WTC11 (cell line): Measurements from ENCODE around the gene EPHB6.

Source experiments
- ETV6 ChIP-seq: sonication (generic); formaldehyde crosslinking; IDR thresholded peaks from 2 replicates; pipeline ENCODE4 v1.8.1; 2022; ENCODE audit warnings: mild to moderate bottlenecking, missing genetic modification reagents
- GABPB1 ChIP-seq: sonication (generic); formaldehyde crosslinking; IDR thresholded peaks from 2 replicates; pipeline ENCODE4 v1.8.1; 2023; ENCODE audit warnings: mild to moderate bottlenecking, missing genetic modification reagents
- IRF2 ChIP-seq: sonication (generic); formaldehyde crosslinking; IDR thresholded peaks from 2 replicates; pipeline ENCODE4 v1.8.0; 2022; ENCODE audit warnings: low read depth, missing genetic modification reagents, borderline replicate concordance
- NR2C2 ChIP-seq: sonication (generic); formaldehyde crosslinking; IDR thresholded peaks from 2 replicates; pipeline ENCODE4 v1.8.0; 2022; ENCODE audit warnings: mild to moderate bottlenecking, missing genetic modification reagents
- SMAD4 ChIP-seq: sonication (generic); formaldehyde crosslinking; IDR thresholded peaks from 2 replicates; pipeline ENCODE4 v1.8.0; 2022; ENCODE audit warnings: mild to moderate bottlenecking, missing genetic modification reagents
- TCF7 ChIP-seq: sonication (generic); formaldehyde crosslinking; IDR thresholded peaks from 2 replicates; pipeline ENCODE4 v1.8.0; 2022; ENCODE audit warnings: mild to moderate bottlenecking, low read depth, missing genetic modification reagents, moderate library complexity
- ZBTB21 ChIP-seq: sonication (generic); formaldehyde crosslinking; IDR thresholded peaks from 2 replicates; pipeline ENCODE4 v1.8.1; 2023; ENCODE audit warnings: mild to moderate bottlenecking, missing genetic modification reagents, borderline replicate concordance
- ZNF423 ChIP-seq: fragments of 250-450 bp; sonication (Bioruptor Pico); IDR thresholded peaks from 2 replicates; pipeline ENCODE4 v2.1.2; 2022; ENCODE audit warnings: mild to moderate bottlenecking, moderate library complexity
- TF ChIP-seq, protein P1 (sequence below): fragments of 200-600 bp; IDR thresholded peaks from 2 replicates; pipeline ENCODE4 v1.8.0; 2022; ENCODE audit warnings: antibody characterized with exemption
- TF ChIP-seq, protein P2 (sequence below): sonication (generic); formaldehyde crosslinking; IDR thresholded peaks from 2 replicates; pipeline ENCODE4 v1.8.0; 2022; ENCODE audit warnings: mild to moderate bottlenecking, missing genetic modification reagents
- TF ChIP-seq, protein P3 (sequence below): sonication (generic); formaldehyde crosslinking; IDR thresholded peaks from 2 replicates; pipeline ENCODE4 v1.8.0; 2022; ENCODE audit warnings: mild to moderate bottlenecking, missing genetic modification reagents
- TF ChIP-seq, protein P4 (sequence below): sonication (generic); formaldehyde crosslinking; IDR thresholded peaks from 2 replicates; pipeline ENCODE4 v1.8.1; 2023; ENCODE audit warnings: mild to moderate bottlenecking, moderate library complexity, missing genetic modification reagents

DNA sequence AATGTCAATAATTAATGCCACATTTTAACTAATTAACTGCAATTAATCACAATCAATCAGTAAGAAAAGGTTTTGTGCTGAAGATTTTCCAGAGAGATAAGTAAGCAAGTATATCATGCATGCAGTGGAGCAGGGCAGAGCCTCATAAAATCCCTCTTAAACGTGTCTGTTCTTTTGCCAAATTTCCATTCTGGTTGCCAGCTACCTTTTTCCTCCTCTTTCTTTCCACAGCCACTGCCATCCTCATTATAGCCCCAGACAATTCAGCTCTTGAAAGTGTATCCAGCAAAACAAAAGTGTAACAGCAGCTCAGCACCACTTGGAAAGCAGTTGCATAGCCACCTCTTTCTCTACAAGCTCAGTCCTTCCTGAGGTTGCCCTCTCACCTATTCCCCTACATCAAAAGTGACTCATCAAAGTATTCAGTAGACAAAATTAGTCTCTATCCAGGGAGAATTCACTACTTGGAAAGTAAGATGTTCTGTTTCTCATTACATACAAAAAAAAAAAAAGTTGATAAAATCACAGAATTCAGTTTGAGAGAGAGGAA is 26.9 kb upstream of the EPHB6 start:
- TF ChIP-seq, protein P1, sequence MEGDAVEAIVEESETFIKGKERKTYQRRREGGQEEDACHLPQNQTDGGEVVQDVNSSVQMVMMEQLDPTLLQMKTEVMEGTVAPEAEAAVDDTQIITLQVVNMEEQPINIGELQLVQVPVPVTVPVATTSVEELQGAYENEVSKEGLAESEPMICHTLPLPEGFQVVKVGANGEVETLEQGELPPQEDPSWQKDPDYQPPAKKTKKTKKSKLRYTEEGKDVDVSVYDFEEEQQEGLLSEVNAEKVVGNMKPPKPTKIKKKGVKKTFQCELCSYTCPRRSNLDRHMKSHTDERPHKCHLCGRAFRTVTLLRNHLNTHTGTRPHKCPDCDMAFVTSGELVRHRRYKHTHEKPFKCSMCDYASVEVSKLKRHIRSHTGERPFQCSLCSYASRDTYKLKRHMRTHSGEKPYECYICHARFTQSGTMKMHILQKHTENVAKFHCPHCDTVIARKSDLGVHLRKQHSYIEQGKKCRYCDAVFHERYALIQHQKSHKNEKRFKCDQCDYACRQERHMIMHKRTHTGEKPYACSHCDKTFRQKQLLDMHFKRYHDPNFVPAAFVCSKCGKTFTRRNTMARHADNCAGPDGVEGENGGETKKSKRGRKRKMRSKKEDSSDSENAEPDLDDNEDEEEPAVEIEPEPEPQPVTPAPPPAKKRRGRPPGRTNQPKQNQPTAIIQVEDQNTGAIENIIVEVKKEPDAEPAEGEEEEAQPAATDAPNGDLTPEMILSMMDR = no peak
- TF ChIP-seq SMAD4 (CRISPR knock-in tag) = no peak
- TF ChIP-seq, protein P2, sequence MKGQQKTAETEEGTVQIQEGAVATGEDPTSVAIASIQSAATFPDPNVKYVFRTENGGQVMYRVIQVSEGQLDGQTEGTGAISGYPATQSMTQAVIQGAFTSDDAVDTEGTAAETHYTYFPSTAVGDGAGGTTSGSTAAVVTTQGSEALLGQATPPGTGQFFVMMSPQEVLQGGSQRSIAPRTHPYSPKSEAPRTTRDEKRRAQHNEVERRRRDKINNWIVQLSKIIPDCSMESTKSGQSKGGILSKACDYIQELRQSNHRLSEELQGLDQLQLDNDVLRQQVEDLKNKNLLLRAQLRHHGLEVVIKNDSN (CRISPR knock-in tag) = no peak
- TF ChIP-seq, protein P3, sequence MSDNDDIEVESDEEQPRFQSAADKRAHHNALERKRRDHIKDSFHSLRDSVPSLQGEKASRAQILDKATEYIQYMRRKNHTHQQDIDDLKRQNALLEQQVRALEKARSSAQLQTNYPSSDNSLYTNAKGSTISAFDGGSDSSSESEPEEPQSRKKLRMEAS = no peak
- TF ChIP-seq ZNF423 (CRISPR knock-in tag) = no peak
- TF ChIP-seq GABPB1 (CRISPR knock-in tag) = no peak
- TF ChIP-seq, protein P4, sequence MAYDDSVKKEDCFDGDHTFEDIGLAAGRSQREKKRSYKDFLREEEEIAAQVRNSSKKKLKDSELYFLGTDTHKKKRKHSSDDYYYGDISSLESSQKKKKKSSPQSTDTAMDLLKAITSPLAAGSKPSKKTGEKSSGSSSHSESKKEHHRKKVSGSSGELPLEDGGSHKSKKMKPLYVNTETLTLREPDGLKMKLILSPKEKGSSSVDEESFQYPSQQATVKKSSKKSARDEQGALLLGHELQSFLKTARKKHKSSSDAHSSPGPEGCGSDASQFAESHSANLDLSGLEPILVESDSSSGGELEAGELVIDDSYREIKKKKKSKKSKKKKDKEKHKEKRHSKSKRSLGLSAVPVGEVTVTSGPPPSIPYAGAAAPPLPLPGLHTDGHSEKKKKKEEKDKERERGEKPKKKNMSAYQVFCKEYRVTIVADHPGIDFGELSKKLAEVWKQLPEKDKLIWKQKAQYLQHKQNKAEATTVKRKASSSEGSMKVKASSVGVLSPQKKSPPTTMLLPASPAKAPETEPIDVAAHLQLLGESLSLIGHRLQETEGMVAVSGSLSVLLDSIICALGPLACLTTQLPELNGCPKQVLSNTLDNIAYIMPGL (CRISPR knock-in tag) = no peak
- no peak for TF ChIP-seq IRF2
- TF ChIP-seq TCF7 = no peak
- TF ChIP-seq NR2C2 (CRISPR knock-in tag) = no peak
- TF ChIP-seq ETV6 (CRISPR knock-in tag) = no peak
- no peak for TF ChIP-seq ZBTB21 (CRISPR knock-in tag)
